Measurements from ENCODE around the gene EIF4E1B.

GRCh38 chr5:176625966-176626875 is 4.3 kb upstream of the EIF4E1B start:
- TF ChIP-seq EZH2phosphoT487 (IDR thresholded peaks at IDR 0.05; ENCODE audit: borderline replicate concordance) = no peak
- no peak for TF ChIP-seq CTCF (conservative IDR thresholded peaks at IDR 0.05; ENCODE audit: low read length)

Data from Loucy (cell line).